ENCODE results near the gene PATE1. TPM values are rescaled to one million over a fixed set of nuclear protein-coding genes. Genes with fewer than 3 reads are reported as not detected.

PATE1 gene
- polyA plus RNA-seq, 1 donor (not counting 4 experiments of a cell fraction or from before 2014, with no cell fraction given), result not detected

DNA sequence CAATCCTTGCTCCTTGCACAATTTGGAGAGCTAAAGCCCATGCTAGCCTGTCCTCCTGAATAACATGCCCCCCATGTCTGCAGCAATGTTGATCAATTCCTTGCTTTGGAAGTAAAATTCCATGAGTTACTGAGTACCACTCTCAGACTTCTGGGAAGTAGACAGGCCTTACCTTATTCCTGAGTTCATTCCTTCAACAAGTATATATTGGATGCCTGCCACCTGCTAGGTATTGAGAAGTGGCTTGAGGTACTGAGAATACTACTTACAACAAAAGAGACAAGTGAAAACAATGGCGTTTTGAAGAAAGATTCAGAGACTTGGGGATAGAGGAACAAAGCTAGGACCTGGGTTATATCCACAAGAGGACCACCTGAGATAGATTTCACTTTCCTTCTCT lies 20.2 kb downstream of the PATE1 start:
- dilution Hi-C loops (cut with MboI; ENCODE audit: extremely low pct_ligation_motif_present, low sequenced_read_pairs), result no loop called here
- H3K27ac ChIP-seq (ENCODE audit: control insufficient read depth, insufficient read depth, low read length), result no peak overlapping the region
- FAIRE-seq (no peak), DNase-seq (ENCODE audit: low read depth, low spot score) (no peak)
- no peaks in the 10 kb centered on the region for H4K20me1 ChIP-seq (ENCODE audit: control insufficient read depth, extremely low read depth, insufficient read depth, low read length)
- no peak overlapping the region for H2AFZ ChIP-seq (ENCODE audit: control insufficient read depth, low read length)
- H3K4me1 ChIP-seq (ENCODE audit: control insufficient read depth, extremely low read depth, insufficient read depth, low read length), result no peaks in the 10 kb centered on the region
- H3K36me3 ChIP-seq (ENCODE audit: control insufficient read depth in 2 of 2, extremely low read depth in 1 of 2, insufficient read depth in 2 of 2, low read length in 2 of 2), result no peaks in the 10 kb centered on the region
- no peaks in the 10 kb centered on the region for H3K27me3 ChIP-seq (ENCODE audit: control insufficient read depth, extremely low read depth, insufficient read depth, low read length)
- no peak overlapping the region for H3K4me3 ChIP-seq (ENCODE audit: control insufficient read depth in 2 of 3, extremely low read depth in 1 of 3, insufficient read depth in 2 of 3, low read depth in 1 of 3, low read length in 3 of 3)
- no peak overlapping the region for H3K9ac ChIP-seq (ENCODE audit: control insufficient read depth, extremely low read depth, insufficient read depth, low read length)
- no peaks in the 10 kb centered on the region for H3K9me1 ChIP-seq (ENCODE audit: control insufficient read depth, extremely low read depth, insufficient read depth, low read length)
- no peak overlapping the region for H3K4me2 ChIP-seq (ENCODE audit: control insufficient read depth, extremely low read depth, insufficient read depth, low read depth, low read length)
- no peaks in the 10 kb centered on the region for H3K79me2 ChIP-seq (ENCODE audit: control insufficient read depth, insufficient read depth, low read length)
- H3K9me3 ChIP-seq (ENCODE audit: control insufficient read depth, low read depth, low read length), result no peaks in the 10 kb centered on the region
- TF ChIP-seq EZH2 (IDR thresholded peaks at IDR 0.05; ENCODE audit: low read length), result no peak
- TF ChIP-seq, protein P1, sequence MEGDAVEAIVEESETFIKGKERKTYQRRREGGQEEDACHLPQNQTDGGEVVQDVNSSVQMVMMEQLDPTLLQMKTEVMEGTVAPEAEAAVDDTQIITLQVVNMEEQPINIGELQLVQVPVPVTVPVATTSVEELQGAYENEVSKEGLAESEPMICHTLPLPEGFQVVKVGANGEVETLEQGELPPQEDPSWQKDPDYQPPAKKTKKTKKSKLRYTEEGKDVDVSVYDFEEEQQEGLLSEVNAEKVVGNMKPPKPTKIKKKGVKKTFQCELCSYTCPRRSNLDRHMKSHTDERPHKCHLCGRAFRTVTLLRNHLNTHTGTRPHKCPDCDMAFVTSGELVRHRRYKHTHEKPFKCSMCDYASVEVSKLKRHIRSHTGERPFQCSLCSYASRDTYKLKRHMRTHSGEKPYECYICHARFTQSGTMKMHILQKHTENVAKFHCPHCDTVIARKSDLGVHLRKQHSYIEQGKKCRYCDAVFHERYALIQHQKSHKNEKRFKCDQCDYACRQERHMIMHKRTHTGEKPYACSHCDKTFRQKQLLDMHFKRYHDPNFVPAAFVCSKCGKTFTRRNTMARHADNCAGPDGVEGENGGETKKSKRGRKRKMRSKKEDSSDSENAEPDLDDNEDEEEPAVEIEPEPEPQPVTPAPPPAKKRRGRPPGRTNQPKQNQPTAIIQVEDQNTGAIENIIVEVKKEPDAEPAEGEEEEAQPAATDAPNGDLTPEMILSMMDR (optimal IDR thresholded peaks at IDR 0.05 in 1 of 3, IDR thresholded peaks at IDR 0.05 in 1 of 3, conservative IDR thresholded peaks at IDR 0.05 in 1 of 3; ENCODE audit: extremely low read depth in 1 of 3, insufficient read depth in 2 of 3, low read length in 3 of 3), result no peak

DNA sequence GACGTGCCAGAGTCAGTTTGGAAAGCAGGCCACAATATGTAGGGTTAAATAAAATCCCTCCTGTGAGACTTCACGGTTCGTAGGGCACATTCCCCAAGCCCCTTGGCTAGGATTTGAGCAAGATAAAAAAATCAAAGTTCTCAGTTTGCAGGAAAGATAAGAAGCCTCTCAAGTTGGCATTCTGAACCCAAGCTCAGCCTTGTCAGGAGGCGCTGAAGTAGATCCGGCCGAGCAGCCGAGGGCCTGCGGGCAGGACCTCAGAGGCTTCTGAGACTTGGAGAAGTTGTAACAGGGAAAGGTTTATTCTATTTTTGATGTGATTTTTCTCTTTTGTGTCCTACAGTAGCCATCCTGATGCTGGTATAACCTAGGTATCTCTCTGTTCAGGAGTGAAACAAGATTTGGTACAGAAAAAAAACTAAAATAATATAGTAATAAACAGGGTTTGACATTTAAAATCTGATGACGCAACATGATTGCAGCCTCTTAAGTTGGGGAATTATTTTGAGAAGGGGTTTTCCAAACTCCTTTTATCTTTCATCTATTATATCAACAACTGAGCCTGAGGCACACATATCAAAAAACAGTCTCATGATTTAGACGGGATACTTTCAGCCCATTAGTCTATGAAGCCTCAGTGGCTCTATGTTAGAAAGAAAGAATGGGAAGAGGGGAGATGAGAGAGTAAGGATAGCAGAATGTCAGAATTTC lies 22.4 kb downstream of the PATE1 start:
- no peaks in the 10 kb centered on the region for H3K79me2 ChIP-seq (ENCODE audit: control insufficient read depth, insufficient read depth, low read length)
- H3K4me2 ChIP-seq (ENCODE audit: control insufficient read depth, extremely low read depth, insufficient read depth, low read depth, low read length), result no peak overlapping the region
- H2AFZ ChIP-seq (ENCODE audit: control insufficient read depth, low read length), result no peak overlapping the region
- no peaks in the 10 kb centered on the region for H4K20me1 ChIP-seq (ENCODE audit: control insufficient read depth, extremely low read depth, insufficient read depth, low read length)
- H3K27me3 ChIP-seq (ENCODE audit: control insufficient read depth, extremely low read depth, insufficient read depth, low read length), result no peaks in the 10 kb centered on the region
- peaks cover 4% of the 10 kb centered on the region for H3K4me1 ChIP-seq (ENCODE audit: control insufficient read depth, extremely low read depth, insufficient read depth, low read length)
- dilution Hi-C loops (cut with MboI; ENCODE audit: extremely low pct_ligation_motif_present, low sequenced_read_pairs), result no loop called here
- DNase-seq (ENCODE audit: low read depth, low spot score) (no peak), FAIRE-seq (no peak)
- H3K27ac ChIP-seq (ENCODE audit: control insufficient read depth, insufficient read depth, low read length), result no peak overlapping the region
- H3K36me3 ChIP-seq (ENCODE audit: control insufficient read depth in 2 of 2, extremely low read depth in 1 of 2, insufficient read depth in 2 of 2, low read length in 2 of 2), result no peaks in the 10 kb centered on the region
- TF ChIP-seq, protein P1 (optimal IDR thresholded peaks at IDR 0.05 in 1 of 3, IDR thresholded peaks at IDR 0.05 in 1 of 3, conservative IDR thresholded peaks at IDR 0.05 in 1 of 3; ENCODE audit: extremely low read depth in 1 of 3, insufficient read depth in 2 of 3, low read length in 3 of 3), result no peak
- TF ChIP-seq EZH2 (IDR thresholded peaks at IDR 0.05; ENCODE audit: low read length), result no peak
- no peak overlapping the region for H3K9ac ChIP-seq (ENCODE audit: control insufficient read depth, extremely low read depth, insufficient read depth, low read length)
- no peak overlapping the region for H3K4me3 ChIP-seq (ENCODE audit: control insufficient read depth in 2 of 3, extremely low read depth in 1 of 3, insufficient read depth in 2 of 3, low read depth in 1 of 3, low read length in 3 of 3)
- no peaks in the 10 kb centered on the region for H3K9me1 ChIP-seq (ENCODE audit: control insufficient read depth, extremely low read depth, insufficient read depth, low read length)
- H3K9me3 ChIP-seq (ENCODE audit: control insufficient read depth, low read depth, low read length), result no peaks in the 10 kb centered on the region
